Mesodermal cell (in vitro differentiated cells): ENCODE results near the gene RRP15.

ENCODE experiments used
- H3K27ac ChIP-seq: 2 replicates; pipeline ENCODE4 v1.7.0; 2013; ENCODE audit warnings: mild to moderate bottlenecking, low read depth, low read length, moderate library complexity; ENCODE audit not compliant: severe bottlenecking
- H3K36me3 ChIP-seq: 2 replicates; pipeline ENCODE4 v1.7.1; 2013; ENCODE audit warnings: mild to moderate bottlenecking, low read length, moderate library complexity; ENCODE audit not compliant: control insufficient read depth, insufficient read depth
- H3K4me1 ChIP-seq: one replicate; pipeline ENCODE4 v1.7.1; 2013; ENCODE audit warnings: mild to moderate bottlenecking, low read length; ENCODE audit not compliant: insufficient read depth, control insufficient read depth, poor library complexity, severe bottlenecking
- H3K4me3 ChIP-seq: 2 replicates; pipeline ENCODE4 v1.7.0; 2013; ENCODE audit warnings: low read length, control low read depth, mild to moderate bottlenecking; ENCODE audit not compliant: insufficient read depth, poor library complexity, severe bottlenecking; ENCODE audit errors: extremely low read depth
- H3K9me3 ChIP-seq: 2 replicates; pipeline ENCODE4 v1.7.1; 2013; ENCODE audit warnings: mild to moderate bottlenecking, low read length, moderate library complexity; ENCODE audit not compliant: control insufficient read depth
- WGBS, 2 experiments: methylation state at CpG; one replicate each; pipeline ENCODE4 v1.1.5; 2013; ENCODE audit warnings: missing lambda C conversion rate in 2 of 2; ENCODE audit not compliant: insufficient coverage in 2 of 2; 5-methylcytosine and 5-hydroxymethylcytosine counted together

Gene RRP15

DNA sequence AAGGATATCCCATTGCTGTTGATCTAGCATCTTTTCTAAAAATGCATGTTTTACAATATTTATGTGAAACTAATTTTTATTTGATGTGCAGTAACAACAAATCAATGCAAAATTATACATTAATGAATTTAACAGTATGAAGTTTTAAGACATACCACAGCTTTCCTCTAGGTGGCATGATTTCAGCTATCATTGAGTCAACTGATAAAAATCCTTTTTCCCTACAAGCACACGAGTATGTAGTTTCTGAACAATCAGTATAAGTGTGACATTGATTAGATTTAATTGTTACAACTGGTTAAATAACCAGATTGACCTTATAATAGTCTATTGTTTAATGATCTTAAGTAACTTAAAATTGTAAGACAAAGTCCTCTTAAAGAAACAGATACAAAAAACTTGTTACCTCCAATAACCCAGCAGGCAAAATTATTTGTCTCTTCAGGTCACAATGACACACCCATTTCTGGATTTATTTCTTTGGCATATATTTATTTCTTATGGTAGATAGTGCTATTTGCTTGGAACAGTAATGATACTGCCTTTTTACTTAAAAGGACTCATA is 54.3 kb downstream of the RRP15 start:
- H3K9me3 ChIP-seq = no peaks in the 10 kb centered on the region
- WGBS, 2 experiments = no CpG with 5 or more reads among the region's 1 CpG
- no peaks in the 10 kb centered on the region for H3K36me3 ChIP-seq
- no peak overlapping the region for H3K27ac ChIP-seq
- H3K4me1 ChIP-seq = peaks cover 7% of the 10 kb centered on the region
- no peak overlapping the region for H3K4me3 ChIP-seq

- H3K27ac ChIP-seq = no peak overlapping the region
- H3K4me1 ChIP-seq = peaks cover 7% of the 10 kb centered on the region
- H3K36me3 ChIP-seq = no peaks in the 10 kb centered on the region
- H3K4me3 ChIP-seq = no peak overlapping the region
- H3K9me3 ChIP-seq = no peaks in the 10 kb centered on the region
- no CpG with 5 or more reads among the region's 1 CpG for WGBS, 2 experiments
Observed at GRCh38 chr1:218341325-218341724, 56.2 kb downstream of the RRP15 start.

DNA sequence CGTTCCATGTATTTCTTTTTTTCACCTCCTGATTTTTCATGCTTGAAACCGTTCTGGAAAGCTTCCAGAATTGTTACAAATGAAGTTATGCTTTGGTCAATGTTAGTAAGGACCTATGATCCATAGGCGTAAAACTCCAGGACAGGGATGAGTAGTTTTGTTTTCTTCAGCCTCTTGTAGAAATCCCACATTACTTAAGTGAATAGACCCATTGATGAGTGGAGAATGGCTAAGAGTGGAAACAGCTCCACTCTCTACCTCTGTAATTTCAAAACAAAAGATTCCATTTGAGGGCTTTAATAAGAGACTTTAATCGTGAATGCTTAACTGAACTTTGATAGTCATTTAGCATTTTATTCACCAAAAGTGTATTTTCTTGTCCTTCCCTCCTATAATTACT is 57.0 kb downstream of the RRP15 start:
- H3K4me3 ChIP-seq = no peak overlapping the region
- no peaks in the 10 kb centered on the region for H3K9me3 ChIP-seq
- 81% methylated on average over 3 of the region's 4 CpGs; no CpG with 5 or more reads in 1 of the 2 experiments for WGBS, 2 experiments
- no peaks in the 10 kb centered on the region for H3K36me3 ChIP-seq
- peaks cover 7% of the 10 kb centered on the region for H3K4me1 ChIP-seq
- no peak overlapping the region for H3K27ac ChIP-seq

DNA sequence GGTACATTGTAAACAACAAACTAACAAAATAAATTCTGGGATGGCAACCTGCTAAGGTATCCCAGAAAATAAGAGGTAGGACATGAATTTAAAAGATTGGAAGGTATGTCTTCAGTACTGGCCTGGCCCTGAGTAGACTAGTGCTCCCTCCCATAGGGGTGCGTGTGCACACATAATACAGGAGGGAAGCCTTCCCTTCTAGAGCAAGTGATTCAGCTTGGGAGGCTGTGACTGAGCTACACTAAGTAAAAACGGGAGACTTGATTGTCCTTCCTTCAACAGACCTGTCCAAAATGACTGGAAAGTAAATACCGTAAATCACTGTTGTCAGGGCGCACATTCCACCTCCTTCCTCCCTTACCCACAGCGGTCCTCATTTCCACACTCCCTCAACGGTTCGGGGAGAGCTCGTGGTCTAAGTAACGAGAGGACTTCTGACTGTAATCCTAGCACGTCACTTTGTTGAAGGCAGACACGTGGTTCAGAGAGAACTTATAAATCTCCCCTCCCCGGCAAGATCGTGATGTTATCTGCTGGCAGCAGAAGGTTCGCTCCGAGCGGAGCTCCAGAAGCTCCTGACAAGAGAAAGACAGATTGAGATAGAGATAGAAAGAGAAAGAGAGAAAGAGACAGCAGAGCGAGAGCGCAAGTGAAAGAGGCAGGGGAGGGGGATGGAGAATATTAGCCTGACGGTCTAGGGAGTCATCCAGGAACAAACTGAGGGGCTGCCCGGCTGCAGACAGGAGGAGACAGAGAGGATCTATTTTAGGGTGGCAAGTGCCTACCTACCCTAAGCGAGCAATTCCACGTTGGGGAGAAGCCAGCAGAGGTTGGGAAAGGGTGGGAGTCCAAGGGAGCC is 60.0 kb downstream of the RRP15 start, which contains the start of gene TGFB2:
Gene TGFB2 (plus strand): TSS at position 523 of the 859 bp plus-strand sequence. CDS start 1,366 bp downstream, outside the sequence.
- Histone ChIP-seq H3K9me3 (no peaks in the 10 kb centered on the region), H3K4me3 (peak within 1 kb of the TSS; percentile 84), H3K4me1 (peaks cover 8% of the 10 kb centered on the region), H3K27ac (peak within 1 kb of the TSS; percentile 71), H3K36me3 (no peaks in the 10 kb centered on the region)
- WGBS, 2 experiments = 20 to 22% methylated on average over 10 to 15 of the region's 22 CpGs

DNA sequence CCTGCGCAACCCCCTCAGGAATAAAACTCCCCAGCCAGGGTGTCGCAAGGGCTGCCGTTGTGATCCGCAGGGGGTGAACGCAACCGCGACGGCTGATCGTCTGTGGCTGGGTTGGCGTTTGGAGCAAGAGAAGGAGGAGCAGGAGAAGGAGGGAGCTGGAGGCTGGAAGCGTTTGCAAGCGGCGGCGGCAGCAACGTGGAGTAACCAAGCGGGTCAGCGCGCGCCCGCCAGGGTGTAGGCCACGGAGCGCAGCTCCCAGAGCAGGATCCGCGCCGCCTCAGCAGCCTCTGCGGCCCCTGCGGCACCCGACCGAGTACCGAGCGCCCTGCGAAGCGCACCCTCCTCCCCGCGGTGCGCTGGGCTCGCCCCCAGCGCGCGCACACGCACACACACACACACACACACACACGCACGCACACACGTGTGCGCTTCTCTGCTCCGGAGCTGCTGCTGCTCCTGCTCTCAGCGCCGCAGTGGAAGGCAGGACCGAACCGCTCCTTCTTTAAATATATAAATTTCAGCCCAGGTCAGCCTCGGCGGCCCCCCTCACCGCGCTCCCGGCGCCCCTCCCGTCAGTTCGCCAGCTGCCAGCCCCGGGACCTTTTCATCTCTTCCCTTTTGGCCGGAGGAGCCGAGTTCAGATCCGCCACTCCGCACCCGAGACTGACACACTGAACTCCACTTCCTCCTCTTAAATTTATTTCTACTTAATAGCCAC is 60.7 kb downstream of the RRP15 start:
- H3K27ac ChIP-seq = peak overlapping the region; percentile 71

GRCh38 chr1:218346391-218347204 is 61.5 kb downstream of the RRP15 start:
- peaks cover 8% of the 10 kb centered on the region for H3K4me1 ChIP-seq
- no peaks in the 10 kb centered on the region for H3K36me3 ChIP-seq
- 0% methylated on average over 23 to 34 of the region's 39 CpGs for WGBS, 2 experiments
- H3K9me3 ChIP-seq = no peaks in the 10 kb centered on the region
- H3K27ac ChIP-seq = peak overlapping the region; percentile 65
- H3K4me3 ChIP-seq = peak overlapping the region; percentile 84

More for the DNA sequence above, 60.7 kb downstream of the RRP15 start:
- H3K9me3 ChIP-seq = no peaks in the 10 kb centered on the region
- H3K36me3 ChIP-seq = no peaks in the 10 kb centered on the region
- 1% methylated on average over 22 to 45 of the region's 64 CpGs for WGBS, 2 experiments
- peak overlapping the region; percentile 84 for H3K4me3 ChIP-seq
- H3K4me1 ChIP-seq = peaks cover 8% of the 10 kb centered on the region

DNA sequence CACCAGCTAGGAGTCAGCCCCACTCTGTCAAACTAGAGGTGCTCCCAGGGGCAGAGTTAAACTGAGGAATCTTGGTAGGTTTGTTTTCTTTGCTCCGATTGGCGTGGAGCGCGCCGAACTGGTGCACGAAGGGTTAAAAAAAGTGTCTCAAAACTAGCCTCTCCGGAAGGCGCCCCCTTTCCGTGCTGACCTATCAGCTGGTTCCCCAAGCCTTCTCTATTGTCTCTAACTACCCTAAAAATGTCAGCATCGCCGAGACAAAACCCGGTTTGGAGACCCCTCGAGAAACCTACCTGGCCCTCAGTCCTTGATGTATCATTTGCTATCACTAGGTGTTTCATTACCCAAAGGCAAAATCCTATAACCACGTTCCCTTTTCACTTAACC is 62.2 kb downstream of the RRP15 start:
- H3K27ac ChIP-seq = peak overlapping the region; percentile 65
- WGBS, 2 experiments = 0 to 1% methylated on average over 13 to 14 of the region's 14 CpGs
- no peaks in the 10 kb centered on the region for H3K9me3 ChIP-seq

DNA sequence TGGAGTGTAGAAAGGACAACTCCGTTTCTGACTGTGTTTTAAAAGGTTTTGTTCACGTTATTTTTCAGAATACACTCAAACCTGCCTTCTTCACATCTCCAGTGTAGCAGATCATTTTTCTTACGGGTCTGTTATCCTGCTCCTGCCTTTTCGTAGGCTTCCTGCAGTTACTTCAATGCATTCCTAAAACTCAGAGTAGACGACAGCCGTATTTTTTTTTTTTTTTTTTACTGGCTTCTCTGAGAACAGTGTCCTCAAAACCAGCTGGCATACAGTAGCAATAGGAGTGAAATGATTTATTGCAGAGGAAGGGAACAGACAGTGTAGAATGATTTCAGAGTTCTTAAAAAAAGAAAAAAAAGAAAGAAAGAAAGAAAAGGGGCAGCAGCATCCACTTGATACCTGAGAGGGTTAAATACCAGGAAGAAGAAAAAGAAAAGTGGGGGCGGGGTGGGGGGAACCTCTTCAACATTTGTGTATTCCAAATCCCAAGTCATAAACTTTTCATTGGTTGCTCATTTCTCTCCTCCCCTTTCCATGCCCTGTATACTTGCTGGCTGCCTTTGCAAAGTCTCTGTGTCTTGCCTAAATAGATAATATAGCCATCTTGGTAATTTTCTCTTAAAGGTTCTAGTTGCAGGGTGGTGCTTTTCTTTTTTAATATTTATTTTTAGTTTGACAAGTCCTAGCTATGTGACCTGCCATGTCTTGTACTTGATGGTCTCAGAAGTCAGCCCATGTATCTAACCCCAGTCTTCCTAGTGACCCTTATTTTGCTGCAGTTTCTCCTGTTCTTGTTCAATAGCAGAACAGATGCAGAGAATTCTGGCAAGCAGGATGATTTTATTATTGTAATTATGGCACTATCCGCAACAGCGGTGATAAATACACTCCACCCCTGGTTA is 62.9 kb downstream of the RRP15 start:
- 5 to 20% methylated on average over 1 to 5 of the region's 9 CpGs for WGBS, 2 experiments
- Histone ChIP-seq H3K9me3 (no peaks in the 10 kb centered on the region), H3K27ac (peak overlapping the region; percentile 65), H3K4me1 (peaks cover 14% of the 10 kb centered on the region), H3K4me3 (peak overlapping the region; percentile 84), H3K36me3 (peaks cover 10% of the 10 kb centered on the region)

More for the DNA sequence above, 62.2 kb downstream of the RRP15 start:
- Histone ChIP-seq H3K36me3 (peaks cover 3% of the 10 kb centered on the region), H3K4me1 (peaks cover 8% of the 10 kb centered on the region), H3K4me3 (peak overlapping the region; percentile 84)

GRCh38 chr1:218348628-218349071 is 63.6 kb downstream of the RRP15 start:
- WGBS, 2 experiments = no CpG with 5 or more reads among the region's 3 CpGs
- Histone ChIP-seq H3K36me3 (peaks cover 16% of the 10 kb centered on the region), H3K27ac (peak overlapping the region; percentile 41), H3K4me3 (peak overlapping the region; percentile 84), H3K9me3 (no peaks in the 10 kb centered on the region), H3K4me1 (peaks cover 19% of the 10 kb centered on the region)
